Heart right ventricle (tissue), 16 donors: ENCODE data around the gene MYL6. TPM values are rescaled to one million over a fixed set of nuclear protein-coding genes. Genes with fewer than 3 reads are reported as not detected.

ENCODE experiments used
- ATAC-seq, 8 donors: fragments of 200-7000 bp; cut with Tn5 transposase; one replicate each; pipeline ENCODE4 v1.9.1; 2020; ENCODE audit warnings: mild to moderate bottlenecking in 8 of 8, moderate library complexity in 8 of 8, moderate number of reproducible peaks in 1 of 8
- DNase-seq, 2 donors: peaks; one replicate each; pipeline ENCODE4 v3.0.0-alpha.2; 2020
- H3K27ac ChIP-seq, 10 donors: fragments of 200-600 bp; sonication (generic) in 2 of 10; one replicate each; pipeline versions ENCODE4 v1.5.0 to v1.8.0; 2020 to 2022; ENCODE audit warnings: mild to moderate bottlenecking in 3 of 10
- H3K27me3 ChIP-seq, 7 donors: fragments of 200-600 bp; one replicate each; pipeline ENCODE4 v1.8.0; 2021 to 2022; ENCODE audit warnings: mild to moderate bottlenecking in 2 of 7
- H3K36me3 ChIP-seq, 9 donors: fragments of 200-600 bp; sonication (generic) in 1 of 9; one replicate each; pipeline versions ENCODE4 v1.5.0 to v1.8.0; 2020 to 2022; ENCODE audit warnings: mild to moderate bottlenecking in 2 of 9
- H3K4me1 ChIP-seq, 9 donors: fragments of 200-600 bp; sonication (generic) in 1 of 9; one replicate each; pipeline versions ENCODE4 v1.5.0 to v1.8.0; 2020 to 2022; ENCODE audit warnings: mild to moderate bottlenecking in 4 of 9
- H3K4me3 ChIP-seq, 10 donors: fragments of 200-600 bp; sonication (generic) in 2 of 10; one replicate each; pipeline versions ENCODE4 v1.5.0 to v1.8.0; 2020 to 2022; ENCODE audit warnings: mild to moderate bottlenecking in 7 of 10, moderate library complexity in 2 of 10
- H3K9me3 ChIP-seq, 11 donors: fragments of 200-600 bp in 10 of 11; sonication (generic) in 2 of 11; one replicate each; pipeline versions ENCODE4 v1.5.0 to v1.8.0; 2013 to 2022; ENCODE audit warnings: mild to moderate bottlenecking in 2 of 11, control low read depth in 1 of 11, moderate library complexity in 1 of 11
- CTCF ChIP-seq, 9 donors: fragments of 200-600 bp; sonication (generic) in 2 of 9; IDR thresholded peaks; one replicate each; pipeline versions ENCODE4 v1.5.0 to v1.8.0; 2021 to 2022; ENCODE audit warnings: antibody characterized with exemption in 9 of 9, mild to moderate bottlenecking in 5 of 9, moderate library complexity in 1 of 9
- WGBS, 2 donors: extraction: QIAGEN DNeasy Blood & Tissue Kit; methylation state at CpG; one replicate each; pipeline ENCODE4 v1.1.7; 2013; ENCODE audit warnings: inconsistent platforms in 1 of 2; 5-methylcytosine and 5-hydroxymethylcytosine counted together
- intact Hi-C, 10 donors: fragments of 100-400 bp; cut with DNase I; formaldehyde crosslinking; loops; one replicate each; pipeline versions ENCODE4 v1.11.1 to v1.14.2; 2022
- polyA plus RNA-seq, 2 donors: library from polyadenylated mRNA; stranded (reverse); fragments of 200-250 nt; gene quantifications; one replicate each; pipeline ENCODE4 v1.2.3, GENCODE V29; 2013
- total RNA-seq, 10 donors: library from RNA; stranded (reverse); fragmentation: NEBNext Ultra II Directional in 3 of 10; extraction: Animal tissue kit (Norgen Biotek cat#: 25700) in 3 of 10; gene quantifications; one replicate each; pipeline versions ENCODE4 v1.2.1 to v1.2.4, GENCODE V29; 2021 to 2023
- donor health status: Arrhythmogenic right ventricular cardiomyopathy.
- donor health status: ischemic (EF 13 %, LVEDD 7.1; RV severe dilation, severe dysfunction).
- donor health status: healthy with polysubstance abuse.
- donor health status: DM: no; HTN: yes; CAD: no.
- donor health status: DM: no; HTN: no; CAD: no.
- donor health status: ischemic (EF 25% LVEDD 6.9; RV normal size, moderate dysfunction).
- donor health status: ischemic (EF 25% LVEDD 5.7; RV mildly dilated, moderate dysfunction).
- donor health status: healthy.
- donor health status: DM: yes; HTN: yes; CAD: no.
- donor health status: Ischemic cardiomyopathy.
- donor health status: ischemic (EF 35%, LVEDD 5.7; RV mildly dilated, moderate dysfunction).
- donor health status: nonischemic (EF 11% LVEDD 7.7; RV severe dilation, severe dysfunction).
- donor health status: DM: yes; HTN: yes; CAD: no.
- donor health status: PGD.
- donor health status: ischemic (EF 29% LVEDD 5.4; RV normal size, mild dysfunction).
- donor health status: nonischemic (EF 23%, LVEDD 6.1; RV moderate dilation, normal function).

MYL6 gene
- total and polyA plus RNA-seq, 12 donors: 355 to 2,127 (median 503) TPM

GRCh38 chr12:56158926-56159461, 835 bp downstream of the MYL6 start:
- intact Hi-C loops: loop anchor here in 7 of 10 donors (1.0 to 5.0 kb wide), 4 partner anchors 32 to 40 kb away; partner anchors contain the start of gene ZC3H10 (in 2 of the 7)
- WGBS, 2 donors: 0 to 1% methylated on average over 6 of the region's 6 CpGs
- no peak for TF ChIP-seq CTCF (IDR thresholded peaks at IDR 0.05)

GRCh38 chr12:56159482-56160192, 1.5 kb downstream of the MYL6 start:
- TF ChIP-seq CTCF (IDR thresholded peaks at IDR 0.05): no peak
- H3K4me1 ChIP-seq: peaks cover 20 to 50% (median 40%) of the 10 kb centered on the region in 9 donors
- DNase-seq (no peak), ATAC-seq (no peak)
- WGBS, 2 donors: 2 to 7% methylated on average over 8 of the region's 8 CpGs
- H3K36me3 ChIP-seq: peaks cover 4 to 62% (median 50%) of the 10 kb centered on the region in 9 donors
- H3K4me3 ChIP-seq: peak overlapping the region; percentile 73 to 98 (median 91)
- peak overlapping the region; percentile 93 to 99 (median 98) for H3K27ac ChIP-seq
- intact Hi-C loops: loop anchor here in 7 of 10 donors (1.0 to 5.0 kb wide), 5 partner anchors 29 to 41 kb away; partner anchors contain the start of genes ZC3H10 (in 3 of the 7) and SMARCC2 (in 2 of the 7)
- H3K27me3 ChIP-seq: no peaks in the 10 kb centered on the region
- no peaks in the 10 kb centered on the region for H3K9me3 ChIP-seq

More at GRCh38 chr12:56158926-56159461, 835 bp downstream of the MYL6 start:
- peak overlapping the region; percentile 73 to 98 (median 91) for H3K4me3 ChIP-seq
- H3K27ac ChIP-seq: peak overlapping the region; percentile 93 to 99 (median 98)
- peaks cover 20 to 50% (median 40%) of the 10 kb centered on the region in 9 donors for H3K4me1 ChIP-seq
- peak; percentile 61 to 83 (median 77) for ATAC-seq
- H3K9me3 ChIP-seq: no peaks in the 10 kb centered on the region
- H3K36me3 ChIP-seq: peaks cover 4 to 55% (median 44%) of the 10 kb centered on the region in 9 donors
- peak; percentile 71 to 86 for DNase-seq
- no peaks in the 10 kb centered on the region for H3K27me3 ChIP-seq

GRCh38 chr12:56160193-56160763, 2.1 kb downstream of the MYL6 start:
- no peaks in the 10 kb centered on the region for H3K27me3 ChIP-seq
- ATAC-seq (no peak), DNase-seq (no peak)
- peak overlapping the region; percentile 73 to 98 (median 91) for H3K4me3 ChIP-seq
- intact Hi-C loops: loop anchor here in 2 of 10 donors (2.0 kb wide), 2 partner anchors 29 to 41 kb away; partner anchors contain the start of genes SMARCC2 (in 2 of the 2) and ZC3H10 (in 1 of the 2)
- no peak for TF ChIP-seq CTCF (IDR thresholded peaks at IDR 0.05)
- WGBS, 2 donors: 16 to 20% methylated on average over 7 of the region's 7 CpGs
- H3K4me1 ChIP-seq: peaks cover 20 to 56% (median 40%) of the 10 kb centered on the region in 9 donors
- H3K36me3 ChIP-seq: peaks cover 8 to 65% (median 55%) of the 10 kb centered on the region in 9 donors
- H3K27ac ChIP-seq: peak overlapping the region; percentile 93 to 99 (median 98)
- no peaks in the 10 kb centered on the region for H3K9me3 ChIP-seq
